ENCODE measurements around the gene IRAK1. TPM values are rescaled to one million over a fixed set of nuclear protein-coding genes. Genes with fewer than 3 reads are reported as not detected.

The IRAK1 gene
- total RNA-seq, 4 donors from 2014 or later, result 33.0 to 84.7 (median 41.6) TPM

- H3K9me3 ChIP-seq, result no peaks in the 10 kb centered on the region
- peaks cover 0 to 29% (median 3%) of the 10 kb centered on the region in 3 donors for H3K4me1 ChIP-seq
- TF ChIP-seq POLR2A (IDR thresholded peaks at IDR 0.05) (no peak), EP300 (IDR thresholded peaks at IDR 0.05) (no peak), CTCF (IDR thresholded peaks at IDR 0.05) (no peak), POLR2AphosphoS5 (IDR thresholded peaks at IDR 0.05) (no peak)
- ATAC-seq, result no peak
- H3K4me3 ChIP-seq, result no peak overlapping the region
- H3K27ac ChIP-seq, result no peak overlapping the region
- 58% methylated on average over 3 of the region's 16 CpGs; no CpG with 5 or more reads in 1 of the 2 donors for WGBS, 2 donors (ENCODE audit: low coverage in 1 of 2)
- no peaks in the 10 kb centered on the region for H3K27me3 ChIP-seq
- peaks cover 0 to 40% of the 10 kb centered on the region in 2 donors for H3K36me3 ChIP-seq
Observed at GRCh38 chrX:154015581-154016264, 4.0 kb downstream of the IRAK1 start.

- peaks cover 0 to 22% (median 0%) of the 10 kb centered on the region in 3 donors for H3K4me1 ChIP-seq
- H3K4me3 ChIP-seq, result no peak overlapping the region
- no peak overlapping the region for H3K27ac ChIP-seq
- no peak for ATAC-seq
- H3K36me3 ChIP-seq, result peaks cover 0 to 42% of the 10 kb centered on the region in 2 donors
- WGBS, 2 donors (ENCODE audit: low coverage in 1 of 2), result 80 to 90% methylated on average over 3 to 4 of the region's 24 CpGs
- H3K27me3 ChIP-seq, result no peaks in the 10 kb centered on the region
- TF ChIP-seq POLR2AphosphoS5 (IDR thresholded peaks at IDR 0.05) (no peak), POLR2A (IDR thresholded peaks at IDR 0.05) (no peak), CTCF (IDR thresholded peaks at IDR 0.05) (no peak), EP300 (IDR thresholded peaks at IDR 0.05) (no peak)
- H3K9me3 ChIP-seq, result no peaks in the 10 kb centered on the region
Observed at GRCh38 chrX:154014429-154015380, 5.0 kb downstream of the IRAK1 start.

GRCh38 chrX:154013614-154014360 is 5.9 kb downstream of the IRAK1 start:
- Histone ChIP-seq H3K4me1 (peaks cover 0 to 18% (median 0%) of the 10 kb centered on the region in 3 donors), H3K27me3 (no peaks in the 10 kb centered on the region), H3K27ac (no peak overlapping the region), H3K9me3 (no peaks in the 10 kb centered on the region), H3K4me3 (no peak overlapping the region), H3K36me3 (peaks cover 0 to 42% of the 10 kb centered on the region in 2 donors)
- TF ChIP-seq POLR2A (IDR thresholded peaks at IDR 0.05), result no peak
- TF ChIP-seq CTCF (IDR thresholded peaks at IDR 0.05), result peak in 3 of 4 experiments; percentile 80 to 91 (median 86)
- no peak for TF ChIP-seq EP300 (IDR thresholded peaks at IDR 0.05)
- peak; percentile 51 for ATAC-seq
- no CpG with 5 or more reads among the region's 20 CpGs for WGBS, 2 donors (ENCODE audit: low coverage in 1 of 2)

GRCh38 chrX:154013001-154013421 is 6.7 kb downstream of the IRAK1 start:
- WGBS, 2 donors (ENCODE audit: low coverage in 1 of 2), result 33% methylated on average over 3 of the region's 17 CpGs; no CpG with 5 or more reads in 1 of the 2 donors
- no peaks in the 10 kb centered on the region for H3K9me3 ChIP-seq
- H3K4me1 ChIP-seq, result peaks cover 0 to 10% (median 0%) of the 10 kb centered on the region in 3 donors
- no peak for ATAC-seq
- no peak overlapping the region for H3K4me3 ChIP-seq
- TF ChIP-seq CTCF (IDR thresholded peaks at IDR 0.05) (no peak), POLR2A (IDR thresholded peaks at IDR 0.05) (no peak), EP300 (IDR thresholded peaks at IDR 0.05) (no peak), POLR2AphosphoS5 (IDR thresholded peaks at IDR 0.05) (no peak)
- no peak overlapping the region for H3K27ac ChIP-seq
- H3K27me3 ChIP-seq, result no peaks in the 10 kb centered on the region
- peaks cover 0 to 41% of the 10 kb centered on the region in 2 donors for H3K36me3 ChIP-seq

All from gastroesophageal sphincter (tissue), 4 donors.